ENCODE data around the gene AK2.

Gene AK2

DNA sequence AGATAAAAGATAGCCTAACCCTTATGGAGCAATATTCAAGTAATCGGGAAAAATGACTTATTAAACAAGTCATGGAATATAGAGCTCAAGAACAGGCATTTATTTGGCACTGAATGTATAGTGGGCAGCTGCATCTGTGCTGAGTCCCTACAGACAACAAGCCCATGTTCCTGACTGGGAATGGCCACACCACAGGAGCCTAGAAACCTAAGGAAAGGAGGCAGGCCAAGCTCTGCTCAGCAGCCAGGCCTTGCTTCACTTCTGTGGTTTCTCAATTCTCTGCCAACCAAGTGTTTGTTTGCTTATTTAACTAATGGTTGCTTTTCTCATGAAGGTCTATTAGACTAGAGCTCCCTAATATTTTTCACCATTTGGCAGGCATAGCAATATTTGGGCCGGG, 21.5 kb downstream of the AK2 start:
- TF ChIP-seq ZFX (IDR thresholded peaks at IDR 0.05) = no peak
- TF ChIP-seq, protein P1, sequence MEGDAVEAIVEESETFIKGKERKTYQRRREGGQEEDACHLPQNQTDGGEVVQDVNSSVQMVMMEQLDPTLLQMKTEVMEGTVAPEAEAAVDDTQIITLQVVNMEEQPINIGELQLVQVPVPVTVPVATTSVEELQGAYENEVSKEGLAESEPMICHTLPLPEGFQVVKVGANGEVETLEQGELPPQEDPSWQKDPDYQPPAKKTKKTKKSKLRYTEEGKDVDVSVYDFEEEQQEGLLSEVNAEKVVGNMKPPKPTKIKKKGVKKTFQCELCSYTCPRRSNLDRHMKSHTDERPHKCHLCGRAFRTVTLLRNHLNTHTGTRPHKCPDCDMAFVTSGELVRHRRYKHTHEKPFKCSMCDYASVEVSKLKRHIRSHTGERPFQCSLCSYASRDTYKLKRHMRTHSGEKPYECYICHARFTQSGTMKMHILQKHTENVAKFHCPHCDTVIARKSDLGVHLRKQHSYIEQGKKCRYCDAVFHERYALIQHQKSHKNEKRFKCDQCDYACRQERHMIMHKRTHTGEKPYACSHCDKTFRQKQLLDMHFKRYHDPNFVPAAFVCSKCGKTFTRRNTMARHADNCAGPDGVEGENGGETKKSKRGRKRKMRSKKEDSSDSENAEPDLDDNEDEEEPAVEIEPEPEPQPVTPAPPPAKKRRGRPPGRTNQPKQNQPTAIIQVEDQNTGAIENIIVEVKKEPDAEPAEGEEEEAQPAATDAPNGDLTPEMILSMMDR (conservative IDR thresholded peaks at IDR 0.05) = no peak
- no peak overlapping the region for H3K27ac ChIP-seq

DNA sequence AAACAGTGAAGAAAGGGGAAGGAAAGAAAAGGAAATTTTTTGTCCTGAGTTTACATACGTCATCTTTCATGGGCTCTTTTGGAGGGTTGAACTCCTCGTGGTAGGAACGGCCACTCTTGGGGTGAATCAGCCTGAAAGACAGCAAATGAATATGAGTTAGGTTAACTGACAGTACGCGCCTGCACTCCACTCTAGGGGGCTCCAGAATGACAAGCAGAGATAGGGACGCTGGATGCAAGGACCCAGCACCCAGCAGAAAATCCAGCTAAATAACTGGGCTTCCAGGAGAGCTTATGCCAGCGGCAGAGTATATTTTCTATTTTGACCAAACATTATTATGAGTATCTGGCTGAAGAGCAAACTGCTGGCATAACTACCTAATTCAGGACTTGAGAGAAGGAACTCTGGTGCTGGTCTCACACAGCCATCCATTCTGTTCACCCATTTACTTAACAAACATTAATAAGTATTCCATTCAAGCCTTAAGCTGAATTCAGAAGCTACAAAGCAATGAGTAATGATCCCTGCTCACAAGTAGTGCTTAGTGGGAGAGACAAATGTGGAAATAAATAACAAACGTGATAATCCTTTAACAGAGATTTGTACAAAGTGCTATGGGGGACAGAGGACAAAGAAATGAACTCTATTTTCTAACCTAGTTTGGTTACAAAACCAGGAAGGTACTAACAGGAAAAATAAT, 22.1 kb downstream of the AK2 start:
- no peak for TF ChIP-seq ZFX (IDR thresholded peaks at IDR 0.05)
- TF ChIP-seq, protein P1 (conservative IDR thresholded peaks at IDR 0.05) = no peak

DNA sequence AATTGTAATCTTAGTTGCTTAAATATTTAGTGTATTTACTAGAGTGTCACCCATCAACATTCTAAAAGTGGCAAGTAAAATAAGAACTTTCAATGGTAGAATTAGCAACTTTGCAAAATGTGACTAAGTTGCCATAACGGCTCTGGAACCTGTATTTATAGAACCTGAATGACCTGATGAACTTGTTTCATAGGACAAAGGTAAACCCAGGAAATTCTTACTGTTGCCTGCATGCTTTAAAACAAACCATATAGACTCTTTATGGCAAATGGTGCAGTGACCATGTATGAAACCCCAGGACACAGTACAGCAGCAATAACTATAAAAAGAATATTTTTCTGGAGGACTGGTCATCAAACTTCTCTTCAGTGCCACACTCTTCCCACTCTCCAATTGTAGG, 22.9 kb downstream of the AK2 start:
- H3K27ac ChIP-seq = no peak overlapping the region; the same call in 1 of the 2 replicates
- TF ChIP-seq ZFX (IDR thresholded peaks at IDR 0.05) = no peak
- TF ChIP-seq, protein P1 (conservative IDR thresholded peaks at IDR 0.05) = no peak

More for the DNA sequence above, 22.1 kb downstream of the AK2 start:
- H3K27ac ChIP-seq = no peak overlapping the region; the same call in 1 of the 2 replicates

DNA sequence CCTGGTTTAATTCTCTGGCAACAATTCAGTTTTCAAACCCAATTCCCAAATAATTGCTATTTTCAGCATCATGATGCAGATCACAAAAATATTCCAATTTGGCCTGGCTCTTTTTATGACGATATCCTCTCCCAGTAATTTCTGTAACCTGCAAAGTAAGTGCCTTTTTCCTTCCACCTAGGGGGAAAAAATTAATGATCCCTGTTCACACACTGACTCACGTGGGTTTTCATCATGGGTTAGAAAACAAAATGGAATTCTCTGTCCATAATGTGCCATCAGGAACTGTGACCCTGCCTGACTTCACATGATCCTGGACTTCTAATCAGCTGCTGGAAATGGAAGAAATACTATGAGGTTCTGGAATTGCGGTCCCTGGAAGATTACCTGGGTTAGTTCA, 24.5 kb downstream of the AK2 start:
- peak overlapping the region; percentile 28; the same call in 1 of the 2 replicates for H3K27ac ChIP-seq
- no peak for TF ChIP-seq ZFX (IDR thresholded peaks at IDR 0.05)
- TF ChIP-seq, protein P1 (conservative IDR thresholded peaks at IDR 0.05) = no peak

DNA sequence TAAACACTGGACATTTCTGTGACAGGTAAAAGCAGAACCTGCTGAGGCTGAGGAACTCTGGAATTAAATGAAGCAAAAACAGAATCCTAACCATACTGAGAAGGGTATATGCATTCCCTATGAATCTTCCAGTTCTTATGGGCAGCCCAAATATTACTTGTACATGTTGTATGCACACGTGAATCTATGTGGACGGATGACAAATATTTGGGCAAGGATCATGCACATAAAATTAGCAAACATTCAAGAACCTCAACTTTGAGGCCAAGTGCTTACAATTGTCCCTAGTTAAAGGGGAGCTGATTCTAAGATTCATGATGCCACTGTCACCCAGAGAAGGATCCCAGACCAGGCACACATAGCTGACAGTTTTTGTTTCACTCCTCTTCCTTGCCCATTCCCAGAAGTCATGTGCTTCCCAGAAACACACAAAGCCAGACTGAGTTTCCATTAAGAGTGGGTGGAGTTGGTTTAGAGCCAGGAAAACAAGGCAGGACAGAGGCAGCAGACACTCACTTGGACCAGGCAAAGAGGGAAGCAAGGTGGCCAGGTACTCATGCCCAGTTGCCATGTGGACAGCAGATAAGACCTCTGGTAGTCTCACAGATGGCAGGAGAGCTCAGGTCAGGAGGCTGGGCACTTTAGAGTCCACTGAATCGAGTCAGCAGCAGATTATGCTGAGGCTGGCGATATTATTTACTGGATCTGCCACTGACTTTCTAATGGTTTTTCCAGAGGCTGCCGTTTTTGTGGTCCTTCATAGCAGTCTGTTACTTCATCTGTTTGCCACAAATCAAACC, 25.6 kb downstream of the AK2 start:
- H3K27ac ChIP-seq = peak overlapping the region; percentile 62
- no peak for TF ChIP-seq ZFX (IDR thresholded peaks at IDR 0.05)
- TF ChIP-seq, protein P1 (conservative IDR thresholded peaks at IDR 0.05) = no peak

DNA sequence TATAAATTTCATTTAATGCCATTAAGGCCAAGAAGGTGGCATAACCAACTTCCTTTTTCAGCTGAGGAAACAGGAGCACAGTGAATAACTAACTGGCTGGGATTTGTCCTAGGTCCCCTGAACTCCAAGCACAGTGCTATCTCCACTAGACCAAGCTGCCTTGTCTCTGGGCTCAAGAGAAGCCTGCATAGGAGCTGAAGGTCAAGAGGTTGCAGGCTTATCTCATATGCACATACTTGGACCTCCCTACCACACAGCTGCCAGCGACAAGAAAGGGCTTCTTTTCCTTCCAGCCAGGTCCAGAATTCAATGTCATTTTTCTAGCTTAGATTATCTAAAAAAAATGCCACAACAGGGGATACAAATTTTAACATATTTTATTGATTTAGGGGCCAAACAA, 27.1 kb downstream of the AK2 start:
- peak overlapping the region; percentile 75; the same call in 1 of the 2 replicates for H3K27ac ChIP-seq
- TF ChIP-seq, protein P1 (conservative IDR thresholded peaks at IDR 0.05) = no peak
- TF ChIP-seq ZFX (IDR thresholded peaks at IDR 0.05) = no peak
